ENCODE measurements around the gene JADE3. TPM values are rescaled to one million over a fixed set of nuclear protein-coding genes. Genes with fewer than 3 reads are reported as not detected.

JADE3 gene
- total and polyA plus RNA-seq, 2 experiments from 2014 or later: 4.5 to 15.3 TPM

- H2AFZ ChIP-seq: no peak overlapping the region
- Mint-ChIP-seq H3K4me1 (peaks cover 20% of the 10 kb centered on the region), H3K9me3 (no peaks in the 10 kb centered on the region), H3K27ac (0 out of 2 replicates have a peak overlapping the region, but pooled peaks have one; percentile 26), H3K27me3 (ENCODE audit: insufficient read depth, low read depth, poor library complexity) (peaks cover 4% of the 10 kb centered on the region), H3K4me3 (no peak overlapping the region), H3K36me3 (ENCODE audit: low read depth) (no peaks in the 10 kb centered on the region)
- no peak overlapping the region for H3K4me3 ChIP-seq
- ATAC-seq (peak; percentile 41; the same call in 1 of the 3 replicates), DNase-seq (ENCODE audit: low spot score) (peak; percentile 30)
- no peaks in the 10 kb centered on the region for H3K9me2 ChIP-seq (ENCODE audit: insufficient read depth)
- H3K36me3 ChIP-seq (ENCODE audit: insufficient read depth): 0 out of 2 replicates have a peak, but pooled peaks cover 2% of the 10 kb centered on the region
- peaks cover 15% of the 10 kb centered on the region; the same call in 1 of the 2 replicates for H3K4me1 ChIP-seq (ENCODE audit: insufficient read depth)
- no peaks in the 10 kb centered on the region for H3K79me2 ChIP-seq (replicated peaks; ENCODE audit: insufficient read depth)
- TF ChIP-seq CREB1 (CRISPR knock-in tag; IDR thresholded peaks at IDR 0.05; ENCODE audit: low read depth) (no peak), JUNB (IDR thresholded peaks at IDR 0.05; ENCODE audit: unreplicated experiment) (no peak), EZH2 (IDR thresholded peaks at IDR 0.05; ENCODE audit: low read depth, unreplicated experiment) (no peak), ETS1 (IDR thresholded peaks at IDR 0.05) (no peak), NANOG (IDR thresholded peaks at IDR 0.05; ENCODE audit: borderline replicate concordance) (no peak), REST (IDR thresholded peaks at IDR 0.05; ENCODE audit: unreplicated experiment) (no peak), ZNF114 (CRISPR knock-in tag; IDR thresholded peaks at IDR 0.05) (no peak)
- no peaks in the 10 kb centered on the region for H3F3A ChIP-seq (replicated peaks; ENCODE audit: low read depth)
- no peak overlapping the region for H3K4me2 ChIP-seq
- peak overlapping the region; percentile 28; the same call in 1 of the 2 replicates for H3K27ac ChIP-seq (ENCODE audit: low read depth)
- no peaks in the 10 kb centered on the region for H3K27me3 ChIP-seq (ENCODE audit: insufficient read depth)
- no peaks in the 10 kb centered on the region for H4K20me1 ChIP-seq (replicated peaks; ENCODE audit: insufficient read depth)
Measured at GRCh38 chrX:47091149-47091775, 179.0 kb downstream of the JADE3 start.

- ATAC-seq (no peak), DNase-seq (ENCODE audit: low spot score) (peak; percentile 26)
- TF ChIP-seq JUNB (IDR thresholded peaks at IDR 0.05; ENCODE audit: unreplicated experiment): no peak
- TF ChIP-seq ZNF462 (CRISPR knock-in tag; IDR thresholded peaks at IDR 0.05): no peak
Measured at GRCh38 chrX:47093248-47093647, 181.0 kb downstream of the JADE3 start.

More at GRCh38 chrX:47093248-47093647, 181.0 kb downstream of the JADE3 start:
- Mint-ChIP-seq H3K4me3 (no peak overlapping the region), H3K4me1 (peaks cover 31% of the 10 kb centered on the region), H3K27ac (no peak overlapping the region), H3K27me3 (ENCODE audit: insufficient read depth, low read depth, poor library complexity) (peaks cover 2% of the 10 kb centered on the region), H3K36me3 (ENCODE audit: low read depth) (no peaks in the 10 kb centered on the region), H3K9me3 (no peaks in the 10 kb centered on the region)
- Histone ChIP-seq H3F3A (replicated peaks; ENCODE audit: low read depth) (0 out of 2 replicates have a peak, but pooled peaks cover 2% of the 10 kb centered on the region), H3K4me2 (no peak overlapping the region), H2AFZ (no peak overlapping the region), H3K9me2 (ENCODE audit: insufficient read depth) (no peaks in the 10 kb centered on the region), H3K27me3 (ENCODE audit: insufficient read depth) (no peaks in the 10 kb centered on the region), H3K4me1 (ENCODE audit: insufficient read depth) (peaks cover 15% of the 10 kb centered on the region; the same call in 1 of the 2 replicates), H3K4me3 (no peak overlapping the region), H3K79me2 (replicated peaks; ENCODE audit: insufficient read depth) (no peaks in the 10 kb centered on the region), H3K27ac (ENCODE audit: low read depth) (no peak overlapping the region), H3K36me3 (ENCODE audit: insufficient read depth) (0 out of 2 replicates have a peak, but pooled peaks cover 2% of the 10 kb centered on the region), H4K20me1 (replicated peaks; ENCODE audit: insufficient read depth) (no peaks in the 10 kb centered on the region)

Measured in GM23338 (cell line).